ENCODE results near the gene RSRP1. TPM values are rescaled to one million over a fixed set of nuclear protein-coding genes. Genes with fewer than 3 reads are reported as not detected.

The RSRP1 gene
- total RNA-seq, 2 donors from 2014 or later, result 193 to 208 TPM

DNA sequence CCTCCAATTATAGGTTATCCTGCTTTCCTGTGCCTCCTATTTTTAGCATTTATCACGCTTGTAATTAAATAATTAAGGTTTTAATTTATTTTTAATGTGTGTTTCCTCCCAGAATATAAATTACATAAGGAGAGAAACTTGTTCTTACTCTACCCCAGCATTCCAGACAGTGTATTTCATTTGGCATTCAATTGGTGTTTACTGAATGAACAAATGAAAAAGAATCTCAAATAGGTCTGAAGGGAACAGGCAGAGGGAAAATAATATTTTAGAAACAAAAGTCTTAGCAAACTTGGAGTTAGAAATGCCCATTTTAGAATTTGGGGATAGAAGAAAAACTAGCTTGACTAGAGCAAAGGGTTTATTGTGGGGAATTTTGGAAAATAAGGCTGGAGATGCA is 9.9 kb upstream of the RSRP1 start:
- peak; percentile 73 for ATAC-seq (ENCODE audit: insufficient number of reproducible peaks, low FRiP score, low read depth)
- TF ChIP-seq, protein P1, sequence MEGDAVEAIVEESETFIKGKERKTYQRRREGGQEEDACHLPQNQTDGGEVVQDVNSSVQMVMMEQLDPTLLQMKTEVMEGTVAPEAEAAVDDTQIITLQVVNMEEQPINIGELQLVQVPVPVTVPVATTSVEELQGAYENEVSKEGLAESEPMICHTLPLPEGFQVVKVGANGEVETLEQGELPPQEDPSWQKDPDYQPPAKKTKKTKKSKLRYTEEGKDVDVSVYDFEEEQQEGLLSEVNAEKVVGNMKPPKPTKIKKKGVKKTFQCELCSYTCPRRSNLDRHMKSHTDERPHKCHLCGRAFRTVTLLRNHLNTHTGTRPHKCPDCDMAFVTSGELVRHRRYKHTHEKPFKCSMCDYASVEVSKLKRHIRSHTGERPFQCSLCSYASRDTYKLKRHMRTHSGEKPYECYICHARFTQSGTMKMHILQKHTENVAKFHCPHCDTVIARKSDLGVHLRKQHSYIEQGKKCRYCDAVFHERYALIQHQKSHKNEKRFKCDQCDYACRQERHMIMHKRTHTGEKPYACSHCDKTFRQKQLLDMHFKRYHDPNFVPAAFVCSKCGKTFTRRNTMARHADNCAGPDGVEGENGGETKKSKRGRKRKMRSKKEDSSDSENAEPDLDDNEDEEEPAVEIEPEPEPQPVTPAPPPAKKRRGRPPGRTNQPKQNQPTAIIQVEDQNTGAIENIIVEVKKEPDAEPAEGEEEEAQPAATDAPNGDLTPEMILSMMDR (IDR thresholded peaks at IDR 0.05), result no peak

DNA sequence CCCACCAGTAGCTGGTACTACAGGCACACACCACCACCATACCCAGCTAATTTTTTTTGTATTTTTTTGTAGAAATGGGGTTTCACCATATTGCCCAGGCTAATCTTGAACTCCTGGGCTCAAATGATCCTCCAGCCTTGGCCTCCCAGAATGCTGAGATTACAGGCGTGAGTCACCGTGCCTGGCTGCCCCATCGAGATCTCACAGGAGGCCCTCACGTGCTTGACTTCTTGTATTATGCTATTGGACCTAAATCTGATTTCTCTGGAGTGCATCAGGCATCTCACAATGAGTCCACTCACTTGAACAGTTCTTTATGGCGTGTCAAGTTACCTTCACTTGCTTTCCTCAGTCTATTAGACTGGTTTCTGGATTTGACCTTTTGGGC is 9.3 kb upstream of the RSRP1 start:
- Histone ChIP-seq H3K4me3 (peak overlapping the region; percentile 48), H3K4me1 (ENCODE audit: control insufficient read depth in 1 of 2, low read depth in 2 of 2) (peaks cover 24 to 28% of the 10 kb centered on the region in 2 donors), H3K27ac (peak overlapping the region; percentile 86 to 92), H3K9me3 (no peaks in the 10 kb centered on the region), H3K36me3 (no peaks in the 10 kb centered on the region), H3K27me3 (replicated peaks; ENCODE audit: insufficient read depth) (no peaks in the 10 kb centered on the region)
- DNase-seq (ENCODE audit: low spot score), result no peak
- peak; percentile 50 for ATAC-seq (ENCODE audit: insufficient number of reproducible peaks, low FRiP score, low read depth)
- TF ChIP-seq, protein P1 (IDR thresholded peaks at IDR 0.05), result no peak

More for the DNA sequence above, 9.9 kb upstream of the RSRP1 start:
- no peak for DNase-seq (ENCODE audit: low spot score)
- H3K9me3 ChIP-seq, result no peaks in the 10 kb centered on the region
- no peaks in the 10 kb centered on the region for H3K36me3 ChIP-seq
- H3K4me1 ChIP-seq (ENCODE audit: control insufficient read depth in 1 of 2, low read depth in 2 of 2), result peaks cover 24 to 28% of the 10 kb centered on the region in 2 donors
- H3K4me3 ChIP-seq, result peak overlapping the region; percentile 48
- H3K27me3 ChIP-seq (replicated peaks; ENCODE audit: insufficient read depth), result no peaks in the 10 kb centered on the region
- H3K27ac ChIP-seq, result peak overlapping the region; percentile 86 to 92

DNA sequence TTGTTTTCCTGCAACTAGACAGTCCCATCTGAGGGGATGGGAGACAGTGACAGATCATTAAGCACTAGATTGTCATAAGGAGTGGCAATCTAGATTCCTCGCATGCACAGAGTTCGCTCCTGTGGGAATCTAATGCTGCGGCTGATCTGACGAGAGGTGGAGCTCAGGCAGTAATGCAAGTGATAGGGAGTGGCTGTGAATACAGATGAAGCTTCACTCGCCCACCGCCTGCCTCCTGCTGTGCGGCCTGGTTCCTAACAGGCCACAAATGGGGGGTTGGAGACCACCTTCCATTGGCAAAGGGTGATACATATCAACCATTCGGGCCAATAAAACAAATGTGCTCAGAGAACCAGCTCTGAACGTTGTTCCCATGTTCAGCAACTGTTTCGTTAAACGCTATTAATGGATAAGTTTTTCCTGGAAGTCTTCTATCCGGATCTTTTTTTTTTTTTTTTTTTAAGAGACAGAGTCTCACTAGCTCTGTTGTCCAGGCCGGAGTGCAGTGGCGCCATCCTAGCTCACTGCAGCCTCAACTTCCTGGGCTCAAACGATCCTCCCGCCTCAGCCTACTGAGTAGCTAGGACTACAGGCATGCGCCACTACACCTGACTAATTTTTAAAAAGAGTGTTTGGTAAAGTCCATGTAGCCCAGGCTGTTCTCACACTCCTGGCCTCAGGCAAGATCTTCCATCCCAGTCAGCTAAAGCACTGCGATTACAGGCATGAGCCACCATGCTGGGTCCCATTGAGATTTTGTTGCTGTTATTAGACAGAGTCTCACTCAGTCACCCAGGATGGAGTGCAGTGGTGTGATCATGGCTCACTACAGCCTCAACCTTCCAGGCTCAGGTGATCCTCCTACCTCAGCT is 8.7 kb upstream of the RSRP1 start:
- no peak overlapping the region for H3K4me3 ChIP-seq
- TF ChIP-seq, protein P1 (IDR thresholded peaks at IDR 0.05), result no peak
- no peaks in the 10 kb centered on the region for H3K36me3 ChIP-seq
- peak overlapping the region; percentile 86 to 92 for H3K27ac ChIP-seq
- H3K9me3 ChIP-seq, result no peaks in the 10 kb centered on the region
- ATAC-seq (ENCODE audit: insufficient number of reproducible peaks, low FRiP score, low read depth) (no peak), DNase-seq (ENCODE audit: low spot score) (no peak)
- peaks cover 22 to 28% of the 10 kb centered on the region in 2 donors for H3K4me1 ChIP-seq (ENCODE audit: control insufficient read depth in 1 of 2, low read depth in 2 of 2)
- no peaks in the 10 kb centered on the region for H3K27me3 ChIP-seq (replicated peaks; ENCODE audit: insufficient read depth)

DNA sequence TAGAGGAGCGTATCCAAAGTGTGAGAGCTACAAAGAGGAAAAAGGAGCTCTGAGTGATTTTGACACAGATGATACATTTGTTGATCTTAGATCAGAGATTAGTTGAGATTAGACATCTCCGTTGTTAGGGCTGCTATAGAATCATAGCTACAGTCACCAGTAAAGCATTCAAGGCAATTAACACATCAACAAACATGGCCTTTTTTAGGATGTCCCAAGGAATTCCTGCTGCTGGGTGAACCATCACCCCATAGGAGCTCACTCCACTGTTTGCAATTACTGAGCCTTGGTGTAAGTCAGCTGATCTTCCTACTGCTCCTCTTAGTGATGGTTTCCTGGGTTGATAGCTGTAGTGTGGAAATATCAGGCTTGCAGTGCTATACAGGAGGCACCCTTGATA is 6.7 kb upstream of the RSRP1 start:
- TF ChIP-seq, protein P1 (IDR thresholded peaks at IDR 0.05), result no peak
- H3K27ac ChIP-seq, result no peak overlapping the region
- ATAC-seq (ENCODE audit: insufficient number of reproducible peaks, low FRiP score, low read depth) (no peak), DNase-seq (ENCODE audit: low spot score) (no peak)
- no peaks in the 10 kb centered on the region for H3K9me3 ChIP-seq
- H3K4me3 ChIP-seq, result no peak overlapping the region
- peaks cover 15 to 28% of the 10 kb centered on the region in 2 donors for H3K4me1 ChIP-seq (ENCODE audit: control insufficient read depth in 1 of 2, low read depth in 2 of 2)
- no peaks in the 10 kb centered on the region for H3K36me3 ChIP-seq
- no peaks in the 10 kb centered on the region for H3K27me3 ChIP-seq (replicated peaks; ENCODE audit: insufficient read depth)

DNA sequence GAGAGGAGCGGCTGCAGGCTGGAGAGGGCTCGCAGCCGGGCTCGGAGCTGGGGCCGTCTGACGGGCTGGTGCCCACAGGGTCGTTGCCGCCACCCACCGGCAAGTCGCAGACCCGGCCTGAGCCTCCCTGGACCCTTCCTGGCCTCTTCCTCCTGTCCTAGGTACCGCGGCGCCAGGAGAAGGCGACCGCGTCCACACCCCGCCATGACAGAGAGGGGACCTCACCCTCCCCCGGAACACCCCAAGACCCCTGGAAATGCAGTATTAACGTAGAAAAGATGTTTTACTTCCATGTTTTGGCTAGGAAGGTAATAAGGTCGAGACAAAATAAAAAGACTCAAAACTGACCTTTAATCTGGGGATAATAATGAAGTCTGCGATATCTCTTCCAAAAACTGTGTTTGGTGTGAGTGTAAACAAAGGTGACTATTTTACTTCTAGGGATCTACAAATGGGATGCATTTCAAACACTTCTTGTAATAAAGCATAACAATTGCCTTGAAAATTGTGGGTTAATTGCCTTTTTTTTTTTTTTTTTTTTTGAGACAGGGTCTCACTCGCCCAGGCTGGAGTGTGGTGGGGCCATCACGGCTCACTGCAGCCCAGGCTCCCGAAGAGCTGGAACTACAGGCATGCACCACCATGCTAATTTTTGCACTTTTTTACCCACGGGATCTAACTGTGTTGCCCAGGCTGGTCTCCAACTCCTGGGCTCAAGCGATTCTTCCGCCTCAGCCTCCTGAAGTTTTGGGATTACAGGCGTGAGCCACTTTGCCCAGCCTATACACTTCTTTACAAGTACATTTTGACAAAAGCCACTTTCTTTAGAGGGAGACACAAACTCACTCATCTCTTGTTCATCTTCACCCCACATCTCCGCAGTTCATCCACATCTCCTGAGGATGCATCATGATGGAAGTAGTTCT is 838 bp upstream of the RSRP1 start:
- H3K9me3 ChIP-seq, result no peaks in the 10 kb centered on the region
- H3K4me1 ChIP-seq (ENCODE audit: control insufficient read depth in 1 of 2, low read depth in 2 of 2), result peaks cover 20 to 35% of the 10 kb centered on the region in 2 donors
- DNase-seq (ENCODE audit: low spot score) (no peak), ATAC-seq (ENCODE audit: insufficient number of reproducible peaks, low FRiP score, low read depth) (no peak)
- H3K27me3 ChIP-seq (replicated peaks; ENCODE audit: insufficient read depth), result no peaks in the 10 kb centered on the region
- TF ChIP-seq, protein P1 (IDR thresholded peaks at IDR 0.05), result no peak
- H3K4me3 ChIP-seq, result peak overlapping the region; percentile 98
- peak overlapping the region; percentile 100 for H3K27ac ChIP-seq
- peaks cover 19% of the 10 kb centered on the region for H3K36me3 ChIP-seq

Data from thoracic aorta (tissue), 2 donors.